GM12878 (cell line): ENCODE measurements around the gene IL16. TPM values are rescaled to one million over a fixed set of nuclear protein-coding genes. Genes with fewer than 3 reads are reported as not detected.

ENCODE experiments used
- ATAC-seq: fragments of 200-7000 bp; cut with Tn5 transposase; 3 replicates; pipeline ENCODE4 v1.9.1; 2020; ENCODE audit warnings: mild to moderate bottlenecking, moderate library complexity
- BruUV-seq: library from RNA; stranded (reverse); fragments of 400-500 nt; replicated peaks from 2 replicates; lab custom pipeline; 2021; lab: Mats Ljungman, UMichigan
- CTCF ChIA-PET: fragments of 300-600 bp; sonication (Branson Sonifier 250); formaldehyde crosslinking; extraction: SDS; loops from one replicate; lab custom pipeline; 2021; ENCODE audit warnings: inconsistent platforms; lab: Yijun Ruan, JAX
- POLR2A ChIA-PET: fragments of 350-600 bp; formaldehyde crosslinking; extraction: SDS; loops from one replicate; lab custom pipeline; 2021; ENCODE audit warnings: inconsistent platforms; lab: Charles Lee
- RAD21 ChIA-PET: fragments of 300-600 bp; sonication (Branson Sonifier 250); formaldehyde crosslinking; loops from one replicate; lab custom pipeline; 2023; ENCODE audit warnings: antibody characterized with exemption; ENCODE audit not compliant: unreplicated experiment; lab: Charles Lee
- SMC1A ChIA-PET: fragments of 300-600 bp; sonication (Branson Sonifier 250); formaldehyde crosslinking; loops from one replicate; lab custom pipeline; 2023; ENCODE audit not compliant: unreplicated experiment, uncharacterized antibody; lab: Charles Lee
- DNase-seq: peaks from one replicate; pipeline ENCODE4 v3.0.0-alpha.2; 2011; ENCODE audit warnings: low read depth, low spot score
- FAIRE-seq: peaks from 3 replicates; lab custom pipeline; 2011; peaks lifted over from hg19 to GRCh38; lab: Jason Lieb, UNC
- H2AFZ ChIP-seq: 2 replicates; pipeline ENCODE4 v1.6.0; 2011; ENCODE audit warnings: low read depth, low read length, control low read depth; ENCODE audit not compliant: control insufficient read depth
- H3K27ac ChIP-seq: 2 replicates; pipeline ENCODE4 v1.5.1; 2011; ENCODE audit warnings: control low read depth; ENCODE audit not compliant: control insufficient read depth, insufficient read depth
- H3K27me3 ChIP-seq, 2 experiments: replicated peaks in 1 of 2; 2 replicates each; pipeline versions ENCODE4 v1.6.0 to v1.6.1; 2011; ENCODE audit warnings: low read length in 1 of 2; ENCODE audit not compliant: control insufficient read depth in 2 of 2, insufficient read depth in 2 of 2
- H3K36me3 ChIP-seq, 2 experiments: 2 replicates each; pipeline ENCODE4 v1.5.1; 2011; ENCODE audit warnings: low read length in 1 of 2; ENCODE audit not compliant: control insufficient read depth in 2 of 2, insufficient read depth in 2 of 2
- H3K4me1 ChIP-seq: 2 replicates; pipeline ENCODE4 v1.6.1; 2011; ENCODE audit warnings: mild to moderate bottlenecking, low read length, moderate library complexity, mixed read lengths; ENCODE audit not compliant: control insufficient read depth, insufficient read depth
- H3K4me2 ChIP-seq: 2 replicates; pipeline ENCODE4 v1.6.0; 2011; ENCODE audit warnings: control low read depth; ENCODE audit not compliant: control insufficient read depth, insufficient read depth
- H3K4me3 ChIP-seq: fragments of 200-600 bp; sonication (generic); 2 replicates; pipeline ENCODE4 v1.5.1; 2016
- H3K79me2 ChIP-seq: 2 replicates; pipeline ENCODE4 v1.6.0; 2011; ENCODE audit warnings: low read length; ENCODE audit not compliant: control insufficient read depth, insufficient read depth
- H3K9ac ChIP-seq: 2 replicates; pipeline ENCODE4 v1.8.0; 2011; ENCODE audit warnings: low read length, control low read depth, mixed read lengths; ENCODE audit not compliant: control insufficient read depth, insufficient read depth
- H3K9me3 ChIP-seq: replicated peaks from 3 replicates; pipeline ENCODE4 v1.5.1; 2011; ENCODE audit warnings: mild to moderate bottlenecking, low read length; ENCODE audit not compliant: control insufficient read depth, insufficient read depth
- H4K20me1 ChIP-seq: 2 replicates; pipeline ENCODE4 v1.6.0; 2011; ENCODE audit not compliant: control insufficient read depth, insufficient read depth
- HCFC1 ChIP-seq: fragments of 150-350 bp; IDR thresholded peaks from 2 replicates; pipeline ENCODE4 v1.6.1; 2014; ENCODE audit warnings: low read length
- KDM1A ChIP-seq: fragments of 200-600 bp; sonication (generic); IDR thresholded peaks from 2 replicates; pipeline ENCODE4 v1.6.1; 2016; ENCODE audit warnings: borderline replicate concordance
- WGBS: methylation state at CpG from one replicate; pipeline ENCODE4 v1.1.6; 2016; ENCODE audit warnings: low lambda C conversion rate; ENCODE audit not compliant: insufficient replicate concordance, insufficient coverage; ENCODE audit errors: missing lambda C conversion rate; 5-methylcytosine and 5-hydroxymethylcytosine counted together
- in situ Hi-C: fragments of 300-500 bp; cut with MboI; formaldehyde crosslinking; loops from 9 replicates; pipeline ENCODE4 v1.14.3; 2018; ENCODE audit warnings: mixed read lengths
- intact Hi-C: fragments of 100-400 bp; cut with micrococcal nuclease; formaldehyde crosslinking; loops from one replicate; pipeline ENCODE4 v1.14.2; 2022; ENCODE audit not compliant: unreplicated experiment
- polyA plus RNA-seq, 11 experiments: library from polyadenylated mRNA; depleted of rRNA in 4 of 11; unstranded in 6 of 11; stranded (reverse) in 5 of 11; fragments of >200 nt; fragmentation: Nextera tagmentation in 4 of 11; fragmentation: Illumina TruSeq in 1 of 11; extraction: Ambion mirVana in 4 of 11; extraction: Trizol in 1 of 11; gene quantifications; 1 replicate in 1 of 11; 2 replicates in 10 of 11; pipeline versions ENCODE4 v1.2.1 to v1.2.3, GENCODE V29; 2011 to 2016; ENCODE audit warnings: inconsistent platforms in 2 of 11, missing spikeins in 2 of 11, low read depth in 1 of 11
- total RNA-seq, 4 experiments: library from RNA; depleted of rRNA in 3 of 4; stranded (reverse); fragments of >200 nt in 3 of 4; fragmentation: Illumina TruSeq in 1 of 4; extraction: Trizol in 1 of 4; gene quantifications; 2 replicates each; pipeline versions ENCODE4 v1.2.1 to v1.2.3, GENCODE V29; 2013 to 2021
- TF ChIP-seq, protein P1 (sequence below): fragments of 150-350 bp; IDR thresholded peaks from 2 replicates; pipeline ENCODE4 v1.6.1; 2016; ENCODE audit warnings: low read depth, low read length
- TF ChIP-seq, protein P2 (sequence below): fragments of 450-650 bp; IDR thresholded peaks from 2 replicates; pipeline ENCODE4 v1.6.1; 2017; ENCODE audit warnings: borderline replicate concordance

IL16 gene
- total and polyA plus RNA-seq, 10 of the 15 experiments (the other 5 are each of a cell fraction or from before 2014, with no cell fraction given), result 21.7 to 206 (median 44.5) TPM

DNA sequence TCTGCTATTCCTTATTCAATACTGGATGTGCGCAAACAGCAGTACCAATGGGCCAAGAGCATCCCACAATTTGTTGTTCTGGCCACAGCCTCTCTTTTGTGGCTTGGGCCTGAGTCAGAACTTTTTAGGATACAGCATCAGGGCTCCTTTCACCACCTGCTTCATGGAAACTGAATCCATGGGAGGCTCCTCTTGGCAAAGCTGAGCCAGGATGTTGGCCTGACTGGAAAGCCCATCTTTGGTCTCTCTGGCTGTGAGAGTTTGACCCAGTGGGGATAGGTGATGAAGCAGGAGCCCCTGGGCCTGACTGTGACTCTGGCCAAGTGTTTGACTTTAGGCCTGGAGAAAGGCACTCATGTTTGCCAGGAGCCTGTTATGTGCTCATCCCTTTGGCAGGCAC is 27.6 kb downstream of the IL16 start:
- ATAC-seq, result no peak
- 11% methylated on average over 1 of the region's 1 CpG for WGBS
- no TSS peak for BruUV-seq
- FAIRE-seq, result no peak
- Histone ChIP-seq H3K4me1 (no peaks in the 10 kb centered on the region), H3K36me3 (no peaks in the 10 kb centered on the region), H3K9ac (no peak overlapping the region), H3K4me2 (no peak overlapping the region), H2AFZ (no peak overlapping the region), H3K79me2 (no peaks in the 10 kb centered on the region), H3K27me3 (no peaks in the 10 kb centered on the region; a peak in 1 of 4 replicates), H3K4me3 (no peak overlapping the region), H4K20me1 (no peaks in the 10 kb centered on the region), H3K9me3 (no peaks in the 10 kb centered on the region), H3K27ac (no peak overlapping the region)
- ChIA-PET POLR2A (no interaction called here), CTCF (interaction anchor here (1.4 kb wide), 1 partner anchor 42 kb away, joined by 4 read pairs; no protein-coding TSS in a partner anchor), RAD21 (interaction anchor here (2.0 kb wide), 1 partner anchor 42 kb away, joined by 5 read pairs; no protein-coding TSS in a partner anchor), SMC1A (no interaction called here)
- intact Hi-C loops (no loop called here), in situ Hi-C loops (no loop called here)
- TF ChIP-seq, protein P1, sequence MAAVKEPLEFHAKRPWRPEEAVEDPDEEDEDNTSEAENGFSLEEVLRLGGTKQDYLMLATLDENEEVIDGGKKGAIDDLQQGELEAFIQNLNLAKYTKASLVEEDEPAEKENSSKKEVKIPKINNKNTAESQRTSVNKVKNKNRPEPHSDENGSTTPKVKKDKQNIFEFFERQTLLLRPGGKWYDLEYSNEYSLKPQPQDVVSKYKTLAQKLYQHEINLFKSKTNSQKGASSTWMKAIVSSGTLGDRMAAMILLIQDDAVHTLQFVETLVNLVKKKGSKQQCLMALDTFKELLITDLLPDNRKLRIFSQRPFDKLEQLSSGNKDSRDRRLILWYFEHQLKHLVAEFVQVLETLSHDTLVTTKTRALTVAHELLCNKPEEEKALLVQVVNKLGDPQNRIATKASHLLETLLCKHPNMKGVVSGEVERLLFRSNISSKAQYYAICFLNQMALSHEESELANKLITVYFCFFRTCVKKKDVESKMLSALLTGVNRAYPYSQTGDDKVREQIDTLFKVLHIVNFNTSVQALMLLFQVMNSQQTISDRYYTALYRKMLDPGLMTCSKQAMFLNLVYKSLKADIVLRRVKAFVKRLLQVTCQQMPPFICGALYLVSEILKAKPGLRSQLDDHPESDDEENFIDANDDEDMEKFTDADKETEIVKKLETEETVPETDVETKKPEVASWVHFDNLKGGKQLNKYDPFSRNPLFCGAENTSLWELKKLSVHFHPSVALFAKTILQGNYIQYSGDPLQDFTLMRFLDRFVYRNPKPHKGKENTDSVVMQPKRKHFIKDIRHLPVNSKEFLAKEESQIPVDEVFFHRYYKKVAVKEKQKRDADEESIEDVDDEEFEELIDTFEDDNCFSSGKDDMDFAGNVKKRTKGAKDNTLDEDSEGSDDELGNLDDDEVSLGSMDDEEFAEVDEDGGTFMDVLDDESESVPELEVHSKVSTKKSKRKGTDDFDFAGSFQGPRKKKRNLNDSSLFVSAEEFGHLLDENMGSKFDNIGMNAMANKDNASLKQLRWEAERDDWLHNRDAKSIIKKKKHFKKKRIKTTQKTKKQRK, result no peak
- TF ChIP-seq HCFC1 (no peak), KDM1A (no peak)
- TF ChIP-seq, protein P2, sequence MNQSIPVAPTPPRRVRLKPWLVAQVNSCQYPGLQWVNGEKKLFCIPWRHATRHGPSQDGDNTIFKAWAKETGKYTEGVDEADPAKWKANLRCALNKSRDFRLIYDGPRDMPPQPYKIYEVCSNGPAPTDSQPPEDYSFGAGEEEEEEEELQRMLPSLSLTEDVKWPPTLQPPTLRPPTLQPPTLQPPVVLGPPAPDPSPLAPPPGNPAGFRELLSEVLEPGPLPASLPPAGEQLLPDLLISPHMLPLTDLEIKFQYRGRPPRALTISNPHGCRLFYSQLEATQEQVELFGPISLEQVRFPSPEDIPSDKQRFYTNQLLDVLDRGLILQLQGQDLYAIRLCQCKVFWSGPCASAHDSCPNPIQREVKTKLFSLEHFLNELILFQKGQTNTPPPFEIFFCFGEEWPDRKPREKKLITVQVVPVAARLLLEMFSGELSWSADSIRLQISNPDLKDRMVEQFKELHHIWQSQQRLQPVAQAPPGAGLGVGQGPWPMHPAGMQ, result no peak
- no peak for DNase-seq
